Osteocyte (in vitro differentiated cells): ENCODE measurements around the gene PACS2. TPM values are rescaled to one million over a fixed set of nuclear protein-coding genes. Genes with fewer than 3 reads are reported as not detected.

Experiments
- DNase-seq: peaks from one replicate; pipeline ENCODE4 v3.0.0; 2021; ENCODE audit warnings: mixed read lengths; ENCODE audit not compliant: unreplicated experiment; ENCODE audit errors: extremely low spot score
- H3K27ac Mint-ChIP-seq: one replicate; pipeline ENCODE4 v1.8.0; 2021; ENCODE audit warnings: mild to moderate bottlenecking, mixed read lengths; ENCODE audit not compliant: unreplicated experiment
- H3K27me3 Mint-ChIP-seq: one replicate; pipeline ENCODE4 v1.8.0; 2021; ENCODE audit warnings: mixed read lengths; ENCODE audit not compliant: unreplicated experiment
- H3K36me3 Mint-ChIP-seq: one replicate; pipeline ENCODE4 v1.8.0; 2021; ENCODE audit warnings: mixed read lengths; ENCODE audit not compliant: unreplicated experiment
- H3K4me1 Mint-ChIP-seq: one replicate; pipeline ENCODE4 v1.8.0; 2021; ENCODE audit warnings: mixed read lengths; ENCODE audit not compliant: unreplicated experiment
- H3K4me3 Mint-ChIP-seq: one replicate; pipeline ENCODE4 v1.8.0; 2021; ENCODE audit warnings: mild to moderate bottlenecking, moderate library complexity, mixed read lengths; ENCODE audit not compliant: unreplicated experiment
- H3K9me3 Mint-ChIP-seq: one replicate; pipeline ENCODE4 v1.8.0; 2021; ENCODE audit warnings: mixed read lengths; ENCODE audit not compliant: unreplicated experiment
- total RNA-seq: library from RNA; stranded (reverse); gene quantifications from 2 replicates; pipeline ENCODE4 v1.2.1, GENCODE V29; 2021
- TF ChIP-seq, protein P1 (sequence below): fragments of 200-600 bp; sonication (generic); IDR thresholded peaks from 2 replicates; pipeline ENCODE4 v1.5.0; 2021; ENCODE audit warnings: antibody characterized with exemption, mild to moderate bottlenecking, moderate library complexity

PACS2 gene
- total RNA-seq, 1 donor from 2014 or later, result 115 TPM

DNA sequence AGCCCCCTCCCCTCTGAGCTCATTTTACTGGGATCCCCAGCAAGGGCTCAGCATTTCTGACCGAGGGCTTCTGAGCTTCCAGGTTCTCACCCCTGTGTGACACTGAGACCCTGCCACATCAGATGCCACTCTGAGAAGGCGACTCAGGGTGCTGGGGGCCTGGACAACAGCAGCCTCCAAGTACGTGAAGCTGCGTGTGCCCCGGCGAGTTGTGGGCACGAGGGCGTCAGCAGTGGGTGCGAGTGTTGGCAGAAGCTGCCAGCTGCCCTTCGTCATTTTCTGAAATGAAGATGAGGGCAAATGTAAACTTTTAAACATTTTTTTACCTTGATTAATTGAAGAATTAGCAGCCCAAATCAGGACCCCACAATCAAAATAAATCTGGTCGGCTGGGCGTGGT lies 51.1 kb downstream of the PACS2 start:
- H3K36me3 Mint-ChIP-seq, result peaks cover 16% of the 10 kb centered on the region
- no peak overlapping the region for H3K4me3 Mint-ChIP-seq
- no peak overlapping the region for H3K27ac Mint-ChIP-seq
- TF ChIP-seq, protein P1, sequence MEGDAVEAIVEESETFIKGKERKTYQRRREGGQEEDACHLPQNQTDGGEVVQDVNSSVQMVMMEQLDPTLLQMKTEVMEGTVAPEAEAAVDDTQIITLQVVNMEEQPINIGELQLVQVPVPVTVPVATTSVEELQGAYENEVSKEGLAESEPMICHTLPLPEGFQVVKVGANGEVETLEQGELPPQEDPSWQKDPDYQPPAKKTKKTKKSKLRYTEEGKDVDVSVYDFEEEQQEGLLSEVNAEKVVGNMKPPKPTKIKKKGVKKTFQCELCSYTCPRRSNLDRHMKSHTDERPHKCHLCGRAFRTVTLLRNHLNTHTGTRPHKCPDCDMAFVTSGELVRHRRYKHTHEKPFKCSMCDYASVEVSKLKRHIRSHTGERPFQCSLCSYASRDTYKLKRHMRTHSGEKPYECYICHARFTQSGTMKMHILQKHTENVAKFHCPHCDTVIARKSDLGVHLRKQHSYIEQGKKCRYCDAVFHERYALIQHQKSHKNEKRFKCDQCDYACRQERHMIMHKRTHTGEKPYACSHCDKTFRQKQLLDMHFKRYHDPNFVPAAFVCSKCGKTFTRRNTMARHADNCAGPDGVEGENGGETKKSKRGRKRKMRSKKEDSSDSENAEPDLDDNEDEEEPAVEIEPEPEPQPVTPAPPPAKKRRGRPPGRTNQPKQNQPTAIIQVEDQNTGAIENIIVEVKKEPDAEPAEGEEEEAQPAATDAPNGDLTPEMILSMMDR, result no peak
- DNase-seq, result no peak
- no peaks in the 10 kb centered on the region for H3K4me1 Mint-ChIP-seq
- no peaks in the 10 kb centered on the region for H3K9me3 Mint-ChIP-seq
- no peaks in the 10 kb centered on the region for H3K27me3 Mint-ChIP-seq

DNA sequence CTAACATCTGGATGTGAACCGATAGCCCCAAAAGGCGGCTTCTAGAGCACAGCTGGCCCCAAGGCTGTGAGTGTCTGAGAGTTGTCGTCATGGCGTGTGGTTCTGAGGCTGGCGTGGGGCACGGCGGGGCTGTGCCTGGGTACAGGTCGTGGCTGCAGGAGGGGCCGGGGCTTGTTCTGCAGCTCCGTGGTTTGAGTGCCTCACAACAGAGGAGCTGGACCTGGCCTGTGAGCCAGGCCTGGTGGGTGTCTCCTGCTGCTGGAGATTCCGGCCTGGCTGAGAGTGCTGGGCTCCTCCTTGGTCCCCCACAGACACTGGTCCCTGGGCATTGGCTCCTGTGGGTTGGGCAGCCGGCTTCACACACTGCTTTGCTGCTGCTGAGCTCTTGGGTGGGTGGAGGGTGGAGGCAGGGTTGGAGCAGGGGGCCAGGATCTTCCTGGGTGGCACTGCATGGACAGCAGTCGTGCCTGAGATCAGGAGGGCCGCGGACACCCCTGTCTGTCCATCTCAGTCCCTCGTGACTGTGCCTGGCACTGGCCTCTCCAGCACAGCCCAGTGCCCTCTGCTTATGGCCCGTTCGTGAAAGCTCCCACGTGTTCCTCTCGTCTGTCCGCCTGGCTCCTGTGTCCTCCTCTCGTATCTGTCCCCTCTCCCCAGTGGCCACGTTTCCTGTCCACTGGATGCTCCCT lies 52.0 kb downstream of the PACS2 start:
- H3K9me3 Mint-ChIP-seq, result no peaks in the 10 kb centered on the region
- H3K27ac Mint-ChIP-seq, result no peak overlapping the region
- DNase-seq, result no peak
- no peak overlapping the region for H3K4me3 Mint-ChIP-seq
- no peaks in the 10 kb centered on the region for H3K4me1 Mint-ChIP-seq
- no peaks in the 10 kb centered on the region for H3K27me3 Mint-ChIP-seq
- TF ChIP-seq, protein P1, result no peak
- H3K36me3 Mint-ChIP-seq, result peaks cover 14% of the 10 kb centered on the region

DNA sequence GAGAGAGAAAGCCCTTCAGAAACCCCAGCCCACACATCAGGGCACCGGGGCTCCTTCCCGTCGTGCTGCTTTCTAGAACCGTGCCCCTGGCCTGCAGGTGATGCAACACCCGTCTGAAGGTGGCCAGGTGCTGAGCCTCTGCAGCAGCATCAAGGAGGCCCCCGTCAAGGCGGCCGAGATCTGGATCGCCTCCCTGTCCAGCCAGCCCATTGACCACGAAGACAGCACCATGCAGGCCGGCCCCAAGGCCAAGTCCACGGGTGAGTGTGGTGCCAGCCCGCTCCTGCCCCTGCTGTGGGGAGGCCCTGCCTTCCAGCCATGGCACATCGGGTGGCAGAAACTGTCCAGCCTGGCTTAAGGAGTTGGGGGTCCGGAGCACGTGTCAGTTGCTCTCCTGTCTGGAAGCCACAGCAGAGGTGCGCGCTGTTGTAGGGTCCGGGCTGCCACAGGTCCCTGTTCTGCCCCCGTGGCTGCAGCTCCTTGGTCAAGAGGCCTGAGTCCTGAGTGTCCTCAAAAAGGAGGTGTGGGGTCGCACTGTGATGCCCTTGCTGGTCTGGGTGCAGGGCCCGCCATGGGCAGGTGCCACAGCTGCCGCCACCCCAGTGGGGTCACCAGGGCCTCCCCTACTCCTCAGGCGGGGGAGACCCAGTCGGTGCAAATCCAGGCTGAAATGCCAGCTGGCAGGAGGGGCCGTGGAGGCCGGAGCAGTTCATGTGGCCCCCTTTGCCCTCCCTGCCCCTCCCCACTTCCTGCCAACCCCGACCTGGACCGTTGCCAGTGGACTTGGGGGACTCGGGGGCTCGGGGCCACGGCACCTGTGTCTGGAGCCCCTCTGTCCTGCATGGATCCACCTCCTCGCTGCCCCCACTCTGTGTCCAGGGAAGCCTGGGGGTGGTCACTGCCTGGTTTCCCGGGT lies 52.8 kb downstream of the PACS2 start:
- H3K27ac Mint-ChIP-seq, result no peak overlapping the region

DNA sequence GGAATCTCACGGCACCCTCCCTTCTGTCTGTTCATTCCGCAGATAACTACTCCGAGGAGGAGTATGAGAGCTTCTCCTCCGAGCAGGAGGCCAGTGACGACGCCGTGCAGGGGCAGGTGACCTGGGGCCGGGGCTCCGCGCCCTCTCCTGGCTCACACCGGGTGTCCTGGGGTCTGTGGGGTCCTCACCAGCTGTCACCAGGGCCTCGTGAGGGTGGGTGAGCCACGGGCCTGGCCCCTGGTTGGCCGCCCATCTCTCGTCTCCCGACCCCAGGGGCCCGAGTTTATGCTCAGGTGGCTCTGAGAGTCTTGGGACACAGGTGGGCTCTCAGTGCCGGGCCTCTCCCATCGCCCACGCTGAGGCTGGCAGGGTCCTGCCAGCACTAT lies 53.5 kb downstream of the PACS2 start:
- no peak overlapping the region for H3K27ac Mint-ChIP-seq
- no peaks in the 10 kb centered on the region for H3K9me3 Mint-ChIP-seq
- no peak for DNase-seq
- H3K4me1 Mint-ChIP-seq, result no peaks in the 10 kb centered on the region
- H3K27me3 Mint-ChIP-seq, result no peaks in the 10 kb centered on the region
- H3K36me3 Mint-ChIP-seq, result peaks cover 13% of the 10 kb centered on the region
- TF ChIP-seq, protein P1, result no peak
- no peak overlapping the region for H3K4me3 Mint-ChIP-seq

More for the DNA sequence above, 52.8 kb downstream of the PACS2 start:
- Mint-ChIP-seq H3K4me3 (no peak overlapping the region), H3K4me1 (no peaks in the 10 kb centered on the region), H3K9me3 (no peaks in the 10 kb centered on the region), H3K36me3 (peaks cover 14% of the 10 kb centered on the region), H3K27me3 (no peaks in the 10 kb centered on the region)
- TF ChIP-seq, protein P1, result no peak
- no peak for DNase-seq

DNA sequence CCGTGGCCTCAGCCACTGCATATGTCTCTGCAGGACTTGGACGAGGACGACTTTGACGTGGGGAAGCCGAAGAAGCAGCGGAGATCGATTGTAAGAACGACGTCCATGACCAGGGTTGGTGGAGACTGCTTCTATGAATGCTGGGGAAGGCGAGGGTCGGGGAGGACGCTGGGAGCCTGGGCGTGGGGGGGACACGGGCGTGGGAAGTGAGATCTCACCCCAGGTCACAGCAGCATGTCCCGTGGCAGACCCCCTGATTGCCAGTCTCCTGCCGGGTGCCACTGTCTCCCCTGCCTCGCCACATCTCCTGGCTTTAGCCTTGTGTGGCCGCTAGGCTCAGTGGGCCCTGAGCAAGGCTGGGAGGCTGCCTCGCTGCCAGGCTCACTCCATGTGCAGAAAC lies 53.9 kb downstream of the PACS2 start:
- TF ChIP-seq, protein P1, result no peak
- no peaks in the 10 kb centered on the region for H3K27me3 Mint-ChIP-seq
- H3K4me1 Mint-ChIP-seq, result no peaks in the 10 kb centered on the region
- H3K36me3 Mint-ChIP-seq, result peaks cover 13% of the 10 kb centered on the region
- H3K4me3 Mint-ChIP-seq, result no peak overlapping the region
- DNase-seq, result no peak
- H3K9me3 Mint-ChIP-seq, result no peaks in the 10 kb centered on the region
- H3K27ac Mint-ChIP-seq, result no peak overlapping the region
